ENCODE measurements around the gene DDX54.
A peak's percentile ranks its signal among the peaks of the same experiment; 100 is the strongest.
"Not testable (repeated sequence)": the region's sequence is repeated elsewhere in the genome, so short reads cannot be mapped to it uniquely, and the experiment has no call there.

The DDX54 gene

DNA sequence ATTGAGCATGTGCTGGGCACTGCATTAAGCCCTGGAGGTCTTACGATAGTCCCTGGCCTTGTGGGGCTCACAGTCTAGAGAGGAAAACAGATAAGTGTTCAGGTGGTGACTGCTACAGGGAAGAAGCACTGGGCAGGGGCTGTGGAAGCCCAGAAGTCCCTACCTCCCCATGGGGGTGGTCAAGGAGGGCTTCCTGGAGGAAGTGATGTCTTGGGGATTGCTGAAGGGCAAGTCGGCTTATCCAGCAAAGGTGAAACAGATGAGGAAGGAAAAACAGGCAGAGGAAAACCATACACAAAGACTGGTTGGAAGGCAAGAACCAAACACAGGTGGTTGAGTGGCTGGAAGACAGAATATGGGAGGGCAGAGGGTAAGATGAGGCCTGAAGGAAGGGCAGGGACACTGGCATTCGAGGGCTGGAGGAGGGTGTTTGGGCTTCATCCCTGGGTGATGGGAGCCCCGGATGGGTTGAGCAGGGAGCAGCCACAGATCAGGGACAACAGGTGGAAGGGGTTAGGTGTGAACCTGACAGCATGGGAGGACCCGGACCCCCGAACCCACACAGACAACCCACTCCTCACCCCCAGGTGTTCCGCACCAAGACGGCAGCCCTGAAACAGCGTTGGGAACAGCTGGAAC is 33.0 kb downstream of the DDX54 start:
- DNase-seq = no peak
- intact Hi-C loops (cut with DNase I) = loop anchor here (10.0 kb wide), 1 partner anchor 58 kb away; no protein-coding TSS in a partner anchor

DNA sequence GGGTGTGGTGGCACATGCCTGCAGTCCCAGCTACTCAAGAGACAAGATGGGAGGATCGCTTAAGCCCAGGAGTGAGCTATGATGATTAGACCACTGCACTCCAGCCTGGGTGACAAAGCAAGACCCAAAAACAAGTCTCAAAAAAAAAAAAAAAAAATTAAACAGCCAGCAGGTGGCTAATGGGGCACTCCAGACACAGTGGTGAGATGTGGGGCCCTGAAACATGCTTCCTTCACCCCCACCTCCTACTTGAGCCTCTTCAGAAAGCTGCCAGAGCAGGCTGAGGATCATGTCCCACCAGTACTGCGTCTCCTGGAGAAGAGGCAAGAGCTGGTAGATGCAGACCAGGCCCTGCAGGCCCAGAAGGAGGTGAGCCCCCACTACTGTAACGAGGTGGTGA is 33.6 kb downstream of the DDX54 start:
- DNase-seq = no peak
- intact Hi-C loops (cut with DNase I) = loop anchor here (10.0 kb wide), 1 partner anchor 57 kb away; no protein-coding TSS in a partner anchor

DNA sequence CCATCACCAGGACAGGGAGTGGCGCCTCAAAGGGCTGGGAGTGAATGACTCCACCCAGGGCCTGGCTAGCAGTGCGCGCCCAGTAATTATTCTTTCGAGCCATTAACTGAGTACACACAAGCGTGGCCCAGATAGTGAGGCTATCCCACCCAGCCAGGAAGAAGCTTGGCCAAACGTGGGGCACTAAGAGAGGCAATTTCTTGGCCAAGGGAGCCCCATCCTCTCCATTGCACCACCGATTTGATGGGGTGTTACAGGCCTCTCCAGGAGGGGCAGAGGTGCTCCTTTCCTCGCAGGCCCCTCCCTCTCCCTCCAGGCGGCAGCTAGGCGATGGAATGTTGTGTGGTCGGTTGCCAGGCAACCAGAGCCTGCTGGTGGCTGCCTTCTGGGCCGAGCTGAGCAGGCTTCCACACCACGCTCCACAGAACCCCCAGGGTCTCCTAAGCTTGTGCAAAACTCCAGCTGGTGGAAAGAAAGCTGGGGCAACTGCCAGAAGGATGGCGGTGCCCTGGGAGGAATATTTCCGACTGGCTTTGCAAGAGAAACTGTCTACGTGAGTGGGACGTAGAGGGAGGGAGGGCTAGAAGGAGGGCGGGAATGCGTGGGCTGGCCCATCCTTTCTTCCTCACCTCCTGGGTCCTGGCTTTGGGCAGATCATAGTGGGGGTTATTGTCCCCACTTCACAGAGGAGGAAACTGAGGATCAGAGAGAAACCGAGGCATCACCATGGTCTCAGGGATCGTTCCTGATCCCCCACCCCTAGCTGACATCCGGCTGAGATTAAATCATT is 35.7 kb downstream of the DDX54 start, which contains the start of gene CFAP73:
Gene CFAP73, plus strand, starts transcription at position 364 of the 790 bp plus-strand sequence. Its CDS starts 134 bp downstream, at position 498.
- intact Hi-C loops (cut with DNase I) = loop anchor here (10.0 kb wide), 1 partner anchor 55 kb away; no protein-coding TSS in a partner anchor
- peak in 9 of 10 donors; percentile 63 to 97 (median 78) for DNase-seq

DNA sequence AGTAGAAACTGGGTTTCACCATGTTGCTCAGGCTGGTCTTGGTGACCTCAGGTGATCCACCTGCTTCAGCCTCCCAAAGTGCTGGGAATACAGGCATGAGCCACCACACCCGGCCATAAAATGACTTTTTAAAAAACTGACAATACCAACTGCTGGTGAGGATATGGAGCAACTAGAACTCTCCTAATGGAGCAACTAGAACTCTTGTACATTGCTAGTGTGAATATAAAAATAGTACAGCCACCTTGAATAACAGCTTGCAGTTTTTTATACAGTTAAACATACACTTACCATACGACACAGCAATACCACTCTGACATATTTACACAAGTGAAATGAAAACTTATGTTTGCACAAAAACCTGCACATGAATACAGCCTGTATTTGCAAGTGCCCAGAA is 38.3 kb downstream of the DDX54 start:
- intact Hi-C loops (cut with DNase I) = no loop called here
- peak in 1 of 10 donors; percentile 29 for DNase-seq

DNA sequence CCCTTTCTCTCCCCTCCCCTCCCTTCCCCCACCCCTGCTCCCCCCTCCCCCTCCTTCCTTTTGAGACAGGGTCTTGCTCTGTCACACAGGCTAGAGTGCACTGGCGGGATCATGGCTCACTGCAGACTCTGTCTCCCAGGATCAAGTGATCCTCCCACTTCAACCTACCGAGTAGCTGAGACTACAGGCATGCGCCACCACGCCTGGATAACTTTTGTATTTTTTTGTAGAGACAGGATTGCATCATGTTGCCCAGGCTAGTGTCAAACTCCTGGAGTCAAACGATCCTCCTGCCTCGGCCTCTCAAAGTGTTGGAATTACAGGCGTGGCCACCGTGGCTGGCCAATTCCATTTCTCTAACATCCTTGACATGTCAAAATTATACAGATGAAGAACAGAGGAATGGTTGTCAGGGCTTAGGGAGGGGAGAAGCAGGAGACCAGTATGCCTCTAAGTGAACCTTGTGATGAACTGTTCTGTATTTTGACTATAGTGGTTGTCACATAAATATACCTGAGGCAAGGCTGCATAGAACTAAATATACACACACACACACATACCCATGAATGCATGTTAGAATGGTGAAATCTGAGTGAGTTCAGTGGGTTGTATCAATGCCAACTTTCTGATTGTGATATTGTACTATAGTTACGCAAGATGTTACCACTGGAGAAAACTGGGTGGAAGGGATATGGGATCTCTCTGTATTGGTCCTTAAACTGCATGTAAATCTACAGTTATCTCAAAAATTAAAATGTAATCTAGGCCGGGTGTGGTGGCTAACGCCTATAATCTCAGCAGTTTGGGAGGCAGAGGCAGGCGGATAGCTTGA is 39.3 kb downstream of the DDX54 start:
- DNase-seq = peak in 1 of 10 donors; percentile 30
- intact Hi-C loops (cut with DNase I) = no loop called here

DNA sequence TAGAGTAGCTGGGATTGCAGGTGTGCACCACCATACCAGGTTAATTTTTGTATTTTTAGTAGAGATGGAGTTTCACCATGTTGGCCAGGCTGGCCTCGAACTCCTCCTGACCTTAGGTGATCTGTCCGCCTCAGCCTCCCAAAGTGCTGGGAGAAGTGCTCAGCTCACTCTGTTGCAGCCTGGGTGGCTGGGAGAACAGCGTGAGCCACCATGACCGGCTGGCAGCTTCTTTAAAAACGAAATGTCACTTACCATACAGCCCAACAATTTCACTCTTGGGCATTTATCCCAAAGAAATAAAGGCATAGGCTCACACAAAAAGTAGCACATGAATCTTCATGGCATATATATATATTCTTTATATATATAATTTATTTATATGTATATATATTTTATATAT is 40.5 kb downstream of the DDX54 start:
- intact Hi-C loops (cut with DNase I) = no loop called here
- DNase-seq = peak in 2 of 10 donors; percentile 52 to 53

DNA sequence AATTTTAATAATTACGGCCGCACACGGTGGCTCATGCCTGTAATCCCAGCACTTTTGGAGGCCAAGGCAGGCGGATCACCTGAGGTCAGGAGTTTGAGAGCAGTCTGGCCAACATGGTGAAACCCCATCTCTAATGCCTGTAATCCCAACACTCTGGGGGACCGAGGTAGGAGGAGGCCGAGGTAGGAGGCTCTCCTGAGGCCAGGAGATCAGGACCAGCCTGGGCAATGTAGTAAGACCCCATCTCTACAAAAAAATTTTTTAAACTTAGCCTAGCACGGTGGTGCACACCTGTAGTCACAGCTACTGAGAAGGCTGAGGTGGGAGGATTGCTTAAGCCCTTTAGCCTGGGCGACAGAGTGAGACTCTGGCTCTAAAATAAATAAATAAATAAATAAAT is 41.3 kb downstream of the DDX54 start:
- intact Hi-C loops (cut with DNase I) = no loop called here

DNA sequence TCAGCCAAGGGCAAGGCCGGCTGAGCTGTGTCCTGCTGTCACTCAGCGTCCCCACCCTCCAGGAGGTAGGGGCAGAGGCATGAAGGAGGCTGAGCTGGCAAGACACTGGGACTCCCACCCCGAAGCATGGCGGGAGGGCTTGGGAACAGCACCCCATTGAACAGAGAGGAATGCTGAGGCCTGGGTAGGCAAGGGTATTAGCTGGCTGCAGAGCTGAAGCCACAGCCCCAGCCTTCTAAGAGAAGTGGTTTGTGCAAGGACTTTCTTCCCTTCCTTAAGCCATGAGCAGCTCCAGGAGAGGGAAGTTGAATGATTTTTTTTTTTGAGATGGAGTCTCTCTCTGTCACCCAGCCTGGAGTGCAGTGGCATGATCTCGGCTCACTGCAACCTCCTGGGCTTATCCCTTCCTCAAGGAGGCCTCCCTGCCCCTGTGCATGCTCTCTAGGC is 42.4 kb downstream of the DDX54 start:
- intact Hi-C loops (cut with DNase I) = no loop called here
- peak in 1 of 10 donors; percentile 10 for DNase-seq

More for the DNA sequence above, 41.3 kb downstream of the DDX54 start:
- DNase-seq = no peak

DNA sequence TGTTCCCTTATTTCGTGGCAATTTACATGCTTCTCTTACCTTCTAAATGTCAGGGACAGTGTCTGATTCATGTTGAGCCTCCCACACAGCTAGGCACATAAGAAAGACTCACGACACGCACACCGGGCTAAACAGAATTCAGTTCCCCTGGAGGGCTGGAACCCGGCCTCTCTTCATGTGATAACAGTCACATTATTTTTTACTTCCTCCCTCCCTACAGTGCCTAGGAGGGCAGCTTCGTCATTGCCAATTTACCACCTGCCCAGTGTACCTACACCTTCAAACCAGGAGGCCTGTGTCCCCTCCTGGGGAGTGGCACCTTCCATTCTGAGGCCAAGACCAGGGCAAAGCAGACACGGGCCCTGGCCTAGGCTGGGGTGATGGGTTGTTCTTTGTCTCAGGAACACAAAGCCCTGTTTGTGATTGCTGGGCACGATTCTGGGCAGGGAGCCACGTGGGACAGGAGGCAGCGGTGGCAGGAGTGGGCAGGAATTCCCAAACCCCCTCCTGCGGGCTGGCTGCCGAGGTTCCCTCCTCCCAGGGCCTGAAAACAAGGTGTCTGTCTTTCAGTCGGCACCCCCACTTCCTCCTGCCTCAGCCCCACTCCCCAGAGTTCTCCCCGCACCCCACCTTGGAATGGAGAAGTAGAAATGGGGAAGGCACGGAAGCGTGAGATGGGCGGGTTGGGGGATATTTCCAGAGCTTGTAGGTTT is 42.9 kb downstream of the DDX54 start:
- intact Hi-C loops (cut with DNase I) = no loop called here

DNA sequence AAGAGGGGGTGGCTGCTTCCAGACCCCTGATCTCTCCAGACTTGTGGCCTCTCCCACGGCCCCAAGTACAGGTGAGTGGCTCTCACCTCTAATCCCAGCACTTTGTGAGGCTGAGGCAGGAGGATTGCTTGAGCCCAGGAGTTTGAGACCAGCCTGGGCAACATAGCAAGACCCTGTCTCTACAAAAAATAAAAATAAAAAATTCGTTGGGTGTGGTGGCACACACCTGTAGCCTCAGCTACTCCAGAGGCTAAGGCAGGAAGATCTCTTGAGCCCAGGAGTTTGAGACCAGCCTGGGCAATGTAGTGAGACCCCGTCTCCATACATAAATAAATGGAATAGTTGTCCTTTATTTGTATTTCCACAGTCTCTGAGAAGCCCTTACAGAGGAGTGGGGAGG is 43.6 kb downstream of the DDX54 start:
- DNase-seq; intact Hi-C loops (cut with DNase I): not testable (repeated sequence)

More for the DNA sequence above, 42.9 kb downstream of the DDX54 start:
- DNase-seq = peak; percentile 84 to 98 (median 92)

DNA sequence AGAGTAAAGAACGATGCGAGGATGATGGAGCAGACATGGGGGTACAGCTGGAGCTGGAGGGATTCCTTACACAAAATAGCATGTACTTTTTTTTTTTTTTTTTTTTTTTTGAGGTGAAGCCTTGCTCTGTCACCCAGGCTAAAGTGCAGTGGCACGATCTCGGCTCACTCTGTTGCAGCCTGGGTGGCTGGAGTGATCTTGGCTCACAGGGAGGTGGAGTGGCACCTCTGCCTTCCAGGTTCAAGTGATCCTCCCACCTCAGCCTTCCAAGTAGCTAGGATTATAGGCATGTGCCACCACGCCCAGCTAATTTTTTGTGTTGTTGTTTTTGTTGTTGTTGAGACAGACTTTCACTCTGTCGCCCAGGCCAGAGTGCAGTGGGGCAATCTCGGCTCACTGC is 44.6 kb downstream of the DDX54 start:
- intact Hi-C loops (cut with DNase I) = no loop called here
- DNase-seq = peak in 2 of 10 donors; percentile 62 to 64

DNA sequence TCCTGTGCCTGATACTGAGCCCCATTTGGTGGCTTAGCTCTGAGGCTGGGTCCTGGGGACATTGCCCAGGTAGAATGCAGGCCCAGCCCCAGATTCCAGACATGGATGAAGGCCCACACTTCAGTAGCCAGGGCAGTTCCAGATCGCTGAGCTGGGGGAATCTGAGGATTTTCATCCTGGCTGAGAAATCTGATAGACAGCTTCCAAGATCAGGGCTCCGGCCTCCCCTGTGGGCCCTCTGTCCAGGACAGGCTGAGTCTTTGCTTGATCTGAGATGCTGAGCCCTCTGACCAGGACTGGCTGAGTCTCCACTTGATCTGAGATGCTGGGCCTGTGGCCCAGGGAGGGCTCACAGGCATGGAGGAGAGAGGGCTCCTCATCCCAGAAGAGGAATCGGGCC is 46.5 kb downstream of the DDX54 start:
- peak in 2 of 10 donors; percentile 51 to 63 for DNase-seq
- intact Hi-C loops (cut with DNase I) = no loop called here

DNA sequence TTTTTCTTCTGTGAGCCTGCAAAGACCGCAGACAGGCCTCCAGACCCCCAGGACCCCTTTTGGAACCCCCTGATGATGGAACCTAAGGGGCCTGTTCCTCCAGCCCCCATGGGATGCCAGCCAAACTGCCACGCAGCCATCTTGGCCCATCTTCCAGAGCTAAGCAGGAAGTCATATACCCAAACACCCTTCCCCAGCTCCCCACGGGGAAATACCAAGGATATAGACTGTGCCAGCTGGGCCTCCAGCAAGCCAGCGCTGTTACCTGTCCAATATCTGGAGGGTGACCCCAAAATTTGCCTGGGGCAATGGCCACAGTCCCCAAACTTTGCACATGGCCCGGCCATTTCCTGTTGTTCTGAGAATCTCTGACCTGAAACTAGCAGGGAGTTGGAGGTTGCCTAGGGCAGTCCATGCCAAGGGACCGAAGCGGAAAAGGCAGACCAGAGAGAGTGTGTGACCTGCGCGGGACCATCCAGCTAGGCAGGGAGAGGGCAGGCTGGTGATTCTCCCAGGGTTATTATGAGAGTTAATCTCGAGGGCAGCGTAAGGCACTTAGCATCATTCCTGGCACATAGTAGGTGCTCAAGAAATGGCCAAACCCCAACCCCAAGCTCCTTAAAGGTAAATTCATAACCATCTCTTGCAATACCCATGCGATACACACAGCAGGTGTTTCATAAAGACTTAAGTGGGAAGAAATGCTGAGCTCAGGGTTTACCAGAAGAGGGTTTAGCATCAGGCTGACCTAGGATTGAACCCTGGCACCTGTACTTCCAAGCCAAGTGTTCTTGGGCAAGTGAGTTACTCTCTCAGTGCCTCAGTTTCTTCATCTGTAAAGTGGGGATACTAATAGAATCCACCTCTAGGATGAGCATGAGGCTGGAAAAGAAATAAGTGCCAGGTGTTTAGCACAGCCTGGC is 47.2 kb downstream of the DDX54 start:
- intact Hi-C loops (cut with DNase I) = no loop called here
- peak in 2 of 10 donors; percentile 18 to 80 for DNase-seq

DNA sequence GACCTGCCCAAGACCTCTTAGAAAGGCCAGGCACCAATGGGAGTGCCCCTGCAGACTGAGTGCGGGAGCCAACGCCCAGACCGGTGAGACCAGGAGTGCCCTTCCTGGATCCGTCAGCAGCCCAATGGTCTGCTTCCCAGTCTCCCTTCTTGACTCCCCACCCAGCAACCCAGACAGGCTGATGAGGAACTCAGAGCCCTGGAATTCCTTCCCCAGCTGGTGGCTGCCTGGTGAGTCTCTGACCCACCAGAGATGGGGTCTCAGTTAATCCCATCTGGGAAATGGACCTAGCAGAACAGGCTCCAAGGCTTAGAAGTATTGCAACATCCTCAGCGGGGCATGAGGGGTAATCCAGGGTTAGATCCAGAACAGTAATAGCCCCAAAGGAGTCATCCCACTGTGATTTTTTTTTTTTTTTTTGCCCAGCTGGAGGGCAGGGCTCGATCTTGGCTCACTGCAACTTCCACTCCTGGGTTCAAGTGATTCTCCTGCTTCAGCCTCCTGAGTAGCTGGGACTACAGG is 48.2 kb downstream of the DDX54 start:
- DNase-seq = peak in 2 of 10 donors; percentile 22 to 76
- intact Hi-C loops (cut with DNase I) = no loop called here

DNA sequence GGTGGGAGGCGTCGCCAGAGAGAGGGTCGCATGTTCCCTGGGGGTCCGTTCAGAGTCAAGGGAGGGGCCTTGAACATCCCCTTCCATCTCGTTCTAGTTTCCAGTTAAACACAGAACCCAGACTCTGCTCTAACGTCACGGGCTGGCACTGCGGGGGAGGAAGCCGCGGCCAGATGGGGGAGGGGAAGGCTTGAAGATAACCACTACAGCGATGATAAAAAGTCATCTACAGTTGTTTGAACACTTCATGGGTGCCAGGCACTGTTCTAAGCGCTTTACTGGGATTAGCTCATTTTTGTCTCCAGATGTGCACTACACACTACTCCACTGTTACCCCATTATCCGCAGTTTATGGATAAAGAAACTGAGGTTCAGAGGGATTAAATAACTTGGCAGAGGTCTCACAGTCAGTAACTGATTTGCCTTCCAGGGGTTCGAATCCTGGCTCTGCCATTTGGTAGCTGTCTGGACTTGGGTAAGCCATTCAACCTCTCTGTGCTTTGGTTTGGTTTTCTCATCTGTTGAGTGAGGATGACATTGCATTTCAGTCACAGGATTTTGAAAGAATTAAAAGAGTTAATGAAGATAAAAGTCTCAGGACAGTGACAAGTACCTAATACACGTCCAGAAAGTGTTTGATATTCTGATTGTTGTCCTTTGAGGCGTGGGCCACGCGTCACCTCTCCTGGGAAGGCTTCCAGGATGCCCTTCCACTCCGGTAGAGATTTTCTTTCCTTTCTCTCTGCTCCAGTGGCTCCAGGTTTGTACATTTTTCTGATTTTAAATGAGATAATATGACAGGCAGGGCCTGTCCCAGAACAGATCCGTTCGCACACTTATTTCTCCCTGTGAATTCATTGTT is 48.9 kb downstream of the DDX54 start:
- intact Hi-C loops (cut with DNase I) = no loop called here
- DNase-seq = peak; percentile 55 to 96 (median 77)

DNA sequence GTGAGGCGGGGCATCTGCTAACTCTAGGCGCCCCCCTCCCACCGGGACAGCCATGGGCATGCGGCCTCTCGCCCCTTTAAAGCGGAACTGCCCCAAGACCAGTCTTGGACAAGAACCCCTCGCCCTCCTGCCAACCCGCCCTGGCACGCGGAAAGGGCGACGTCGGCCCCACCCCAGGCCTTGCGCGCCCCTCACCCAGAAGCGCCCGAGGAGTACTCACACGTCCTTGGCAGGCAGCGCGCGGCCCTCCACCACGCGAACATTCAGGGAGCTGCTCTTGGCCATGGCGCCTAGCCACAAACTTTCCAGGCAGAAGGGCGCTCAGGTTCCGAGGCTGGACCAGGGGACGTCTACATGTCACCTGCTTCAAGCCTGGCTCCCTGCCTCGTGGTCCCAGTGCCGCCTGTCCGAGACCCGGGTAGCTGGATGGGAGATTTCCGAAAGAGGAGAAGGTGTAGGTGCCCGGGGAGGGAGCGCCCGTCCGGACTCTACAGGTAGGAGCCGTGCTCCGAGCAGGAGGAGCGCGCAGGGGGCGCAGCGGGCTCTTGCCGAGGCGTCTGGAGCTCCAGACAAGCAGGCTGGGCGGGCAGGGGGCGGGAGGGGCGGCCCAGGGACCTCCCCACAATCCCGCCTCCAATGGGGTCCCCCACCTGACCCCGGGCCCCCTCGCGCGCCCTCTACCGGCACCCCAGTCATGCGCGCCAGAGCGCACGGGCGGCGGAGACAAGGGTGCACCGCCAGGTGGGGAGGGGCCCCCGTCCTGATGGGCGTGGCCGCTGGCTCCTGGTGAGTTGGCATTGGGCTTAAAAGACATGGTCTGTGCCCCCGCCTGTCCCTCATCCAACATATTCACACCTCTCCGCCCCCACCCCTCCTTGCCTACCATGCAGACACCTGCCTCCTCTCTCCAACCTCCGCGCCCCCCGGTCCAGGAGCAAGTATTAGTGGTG is 49.8 kb downstream of the DDX54 start, which contains the start of gene RASAL1:
Gene RASAL1, minus strand, starts transcription at position 584 of the 950 bp plus-strand sequence. Its CDS starts 299 bp downstream, at position 285.
- intact Hi-C loops (cut with DNase I) = no loop called here
- peak in 9 of 10 donors; percentile 50 to 95 (median 72) for DNase-seq

Measured in posterior cingulate gyrus (tissue), 11 donors.